ENCODE data around the gene PPIL4. TPM values are rescaled to one million over a fixed set of nuclear protein-coding genes. Genes with fewer than 3 reads are reported as not detected.

The PPIL4 gene
- total RNA-seq, 2 experiments from 2014 or later, result 21.6 to 36.3 TPM

DNA sequence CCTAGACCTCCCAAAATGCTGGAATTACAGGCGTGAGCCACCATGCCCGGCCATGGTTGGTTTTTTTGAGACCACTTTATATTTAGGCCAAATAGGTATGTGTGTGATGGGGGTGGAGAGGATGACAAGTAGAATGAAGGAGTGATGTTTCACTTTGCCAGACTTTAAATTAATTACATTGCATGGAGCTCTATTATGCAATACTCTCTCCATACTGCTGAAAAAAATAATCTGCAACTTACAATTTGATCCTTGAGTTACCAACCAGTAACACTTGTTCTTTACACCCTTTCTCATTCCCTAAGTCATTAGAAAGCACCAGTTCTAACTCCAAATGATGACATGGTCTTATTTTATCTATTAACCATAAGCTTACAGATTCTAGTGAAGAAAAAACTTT, 47.1 kb upstream of the PPIL4 start:
- no peaks in the 10 kb centered on the region for H3K9me3 ChIP-seq (ENCODE audit: low read length)
- CTCF ChIA-PET (ENCODE audit: unreplicated experiment), result no interaction called here
- H3K36me3 ChIP-seq (ENCODE audit: insufficient read depth, low read length), result peaks cover 87% of the 10 kb centered on the region
- H3K9me2 ChIP-seq (ENCODE audit: insufficient read depth, low read length), result no peaks in the 10 kb centered on the region
- H3K4me1 ChIP-seq (ENCODE audit: insufficient read depth, low read length, poor library complexity, severe bottlenecking), result no peaks in the 10 kb centered on the region
- intact Hi-C loops (cut with micrococcal nuclease; ENCODE audit: unreplicated experiment), result no loop called here
- POLR2A ChIA-PET, result interaction anchor here (0.5 to 1.5 kb wide), 6 partner anchors 22 to 714 kb away, joined by 3 to 6 read pairs (median 4); no protein-coding TSS in a partner anchor
- no peak overlapping the region for H2AFZ ChIP-seq (ENCODE audit: low read length)
- H4K20me1 ChIP-seq (ENCODE audit: insufficient read depth, low read length), result no peaks in the 10 kb centered on the region
- no peak overlapping the region for H3K27ac ChIP-seq (ENCODE audit: low read depth, low read length, poor library complexity, severe bottlenecking)
- no peak for DNase-seq (ENCODE audit: low spot score)
- BruUV-seq (replicated peaks), result no TSS peak
- H3K4me2 ChIP-seq (ENCODE audit: low read length), result no peak overlapping the region
- H3K4me3 ChIP-seq (ENCODE audit: low read depth, low read length, poor library complexity, severe bottlenecking), result no peak overlapping the region
- no peaks in the 10 kb centered on the region for H3K79me2 ChIP-seq (ENCODE audit: insufficient read depth, low read depth, low read length)
- TF ChIP-seq CTCF (conservative IDR thresholded peaks at IDR 0.05; ENCODE audit: low read length), result no peak

DNA sequence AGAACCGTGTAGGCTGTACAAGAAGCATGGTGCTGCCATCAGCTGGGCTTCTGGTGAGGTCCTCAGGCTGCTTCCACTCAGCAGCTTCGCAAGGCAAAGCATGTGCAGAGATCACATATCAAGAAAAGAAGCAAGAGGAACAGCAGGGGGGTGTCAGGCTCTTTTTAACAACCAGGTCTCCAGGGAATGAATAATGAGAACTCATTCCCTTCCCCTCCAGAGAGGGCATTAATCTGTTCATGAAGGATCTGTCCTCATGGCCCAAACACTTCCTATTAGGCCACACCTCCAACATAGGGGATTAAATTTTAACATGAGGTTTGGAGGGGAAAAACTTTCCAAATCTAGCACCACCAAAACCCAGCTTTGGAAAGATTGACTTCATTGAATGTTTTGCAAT, 40.3 kb upstream of the PPIL4 start:
- POLR2A ChIA-PET, result interaction anchor here (0.6 to 0.8 kb wide), 2 partner anchors 14 to 21 kb away, joined by 3 to 7 read pairs; no protein-coding TSS in a partner anchor

DNA sequence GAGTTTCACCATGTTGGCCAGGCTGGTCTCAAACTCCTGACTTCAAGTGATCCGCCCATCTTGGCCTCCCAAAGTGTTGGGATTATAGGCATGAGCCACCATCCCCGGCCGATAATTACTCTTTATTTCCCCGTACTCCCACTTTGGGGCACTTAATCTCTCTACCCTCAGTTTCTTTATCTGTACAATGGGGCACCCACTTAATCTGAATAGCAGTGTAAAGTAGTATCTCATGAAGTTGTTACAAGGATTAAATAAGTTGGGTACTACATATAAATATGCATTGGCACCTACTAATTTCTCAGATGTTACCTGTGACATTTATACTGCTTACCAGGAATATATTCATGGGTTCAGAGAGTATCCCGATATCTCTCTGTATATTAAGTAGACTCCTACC, 35.5 kb upstream of the PPIL4 start:
- Histone ChIP-seq H2AFZ (ENCODE audit: low read length) (no peak overlapping the region), H3K4me1 (ENCODE audit: insufficient read depth, low read length, poor library complexity, severe bottlenecking) (no peaks in the 10 kb centered on the region), H4K20me1 (ENCODE audit: insufficient read depth, low read length) (no peaks in the 10 kb centered on the region), H3K36me3 (ENCODE audit: insufficient read depth, low read length) (peaks cover 69% of the 10 kb centered on the region), H3K27ac (ENCODE audit: low read depth, low read length, poor library complexity, severe bottlenecking) (no peak overlapping the region), H3K9me3 (ENCODE audit: low read length) (no peaks in the 10 kb centered on the region), H3K4me2 (ENCODE audit: low read length) (no peak overlapping the region), H3K4me3 (ENCODE audit: low read depth, low read length, poor library complexity, severe bottlenecking) (no peak overlapping the region), H3K9me2 (ENCODE audit: insufficient read depth, low read length) (no peaks in the 10 kb centered on the region), H3K79me2 (ENCODE audit: insufficient read depth, low read depth, low read length) (no peaks in the 10 kb centered on the region)
- TF ChIP-seq EZH2phosphoT487 (IDR thresholded peaks at IDR 0.05; ENCODE audit: borderline replicate concordance, low read depth, low read length), result no peak
- no peak for TF ChIP-seq CTCF (conservative IDR thresholded peaks at IDR 0.05; ENCODE audit: low read length)
- no TSS peak for BruUV-seq (replicated peaks)
- no peak for DNase-seq (ENCODE audit: low spot score)
- ChIA-PET CTCF (ENCODE audit: unreplicated experiment) (no interaction called here), POLR2A (no interaction called here)
- intact Hi-C loops (cut with micrococcal nuclease; ENCODE audit: unreplicated experiment), result no loop called here

More for the DNA sequence above, 40.3 kb upstream of the PPIL4 start:
- Histone ChIP-seq H2AFZ (ENCODE audit: low read length) (no peak overlapping the region), H3K27ac (ENCODE audit: low read depth, low read length, poor library complexity, severe bottlenecking) (no peak overlapping the region), H3K4me3 (ENCODE audit: low read depth, low read length, poor library complexity, severe bottlenecking) (no peak overlapping the region), H3K9me2 (ENCODE audit: insufficient read depth, low read length) (no peaks in the 10 kb centered on the region), H3K36me3 (ENCODE audit: insufficient read depth, low read length) (peaks cover 82% of the 10 kb centered on the region), H3K79me2 (ENCODE audit: insufficient read depth, low read depth, low read length) (no peaks in the 10 kb centered on the region), H3K9me3 (ENCODE audit: low read length) (no peaks in the 10 kb centered on the region), H4K20me1 (ENCODE audit: insufficient read depth, low read length) (no peaks in the 10 kb centered on the region), H3K4me2 (ENCODE audit: low read length) (no peak overlapping the region), H3K4me1 (ENCODE audit: insufficient read depth, low read length, poor library complexity, severe bottlenecking) (no peaks in the 10 kb centered on the region)
- no TSS peak for BruUV-seq (replicated peaks)
- no peak for TF ChIP-seq CTCF (conservative IDR thresholded peaks at IDR 0.05; ENCODE audit: low read length)
- TF ChIP-seq EZH2phosphoT487 (IDR thresholded peaks at IDR 0.05; ENCODE audit: borderline replicate concordance, low read depth, low read length), result no peak
- no peak for DNase-seq (ENCODE audit: low spot score)
- intact Hi-C loops (cut with micrococcal nuclease; ENCODE audit: unreplicated experiment), result no loop called here
- CTCF ChIA-PET (ENCODE audit: unreplicated experiment), result no interaction called here

Data from OCI-LY7 (cell line).